NCI-H526 (cell line): ENCODE data around the gene ZNF468.
"Not testable (repeated sequence)": the region's sequence is repeated elsewhere in the genome, so short reads cannot be mapped to it uniquely, and the experiment has no call there.

Experiments
- DNase-seq, 2 experiments: peaks; one replicate each; lab custom pipeline; 2025; lab: John Stamatoyannopoulos, UW

The ZNF468 gene

DNA sequence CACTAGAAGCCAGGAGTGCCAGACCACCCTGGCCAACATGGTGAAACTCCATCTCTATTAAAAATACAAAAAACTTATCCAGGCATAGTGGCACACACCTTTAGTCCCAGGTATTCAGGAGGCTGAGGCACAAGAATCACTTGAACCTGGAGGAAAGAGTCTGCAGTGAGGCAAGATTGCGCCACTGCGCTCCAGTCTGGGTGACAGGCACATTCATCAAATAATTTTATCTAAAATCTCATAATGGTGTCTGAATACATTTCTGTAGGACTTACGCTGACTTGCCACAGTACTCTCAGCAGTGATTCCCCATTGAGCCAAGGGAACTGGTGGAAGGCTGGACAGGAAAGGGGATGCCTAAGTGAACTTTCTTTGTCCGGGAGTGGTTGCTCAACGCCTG, 31.7 kb downstream of the ZNF468 start:
- no peak for DNase-seq

DNA sequence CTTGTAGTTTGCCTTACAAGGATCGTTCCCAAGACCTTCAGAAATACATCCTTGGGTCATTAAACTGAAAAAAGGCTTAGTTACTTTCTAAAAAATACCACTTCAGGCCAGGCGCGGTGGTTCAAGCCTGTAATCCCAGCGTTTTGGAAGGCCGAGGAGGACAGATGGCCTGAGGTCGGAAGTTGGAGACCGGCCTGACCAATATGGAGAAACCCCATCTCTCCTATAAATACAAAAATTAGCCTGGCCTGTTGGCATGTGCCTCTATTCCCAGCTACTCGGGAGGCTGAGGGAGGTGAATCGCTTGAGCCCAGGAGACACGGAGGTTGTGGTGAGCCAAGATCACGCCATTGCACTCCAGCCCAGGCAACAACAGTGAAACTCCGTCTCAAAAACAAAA, 33.7 kb downstream of the ZNF468 start:
- no peak for DNase-seq

DNA sequence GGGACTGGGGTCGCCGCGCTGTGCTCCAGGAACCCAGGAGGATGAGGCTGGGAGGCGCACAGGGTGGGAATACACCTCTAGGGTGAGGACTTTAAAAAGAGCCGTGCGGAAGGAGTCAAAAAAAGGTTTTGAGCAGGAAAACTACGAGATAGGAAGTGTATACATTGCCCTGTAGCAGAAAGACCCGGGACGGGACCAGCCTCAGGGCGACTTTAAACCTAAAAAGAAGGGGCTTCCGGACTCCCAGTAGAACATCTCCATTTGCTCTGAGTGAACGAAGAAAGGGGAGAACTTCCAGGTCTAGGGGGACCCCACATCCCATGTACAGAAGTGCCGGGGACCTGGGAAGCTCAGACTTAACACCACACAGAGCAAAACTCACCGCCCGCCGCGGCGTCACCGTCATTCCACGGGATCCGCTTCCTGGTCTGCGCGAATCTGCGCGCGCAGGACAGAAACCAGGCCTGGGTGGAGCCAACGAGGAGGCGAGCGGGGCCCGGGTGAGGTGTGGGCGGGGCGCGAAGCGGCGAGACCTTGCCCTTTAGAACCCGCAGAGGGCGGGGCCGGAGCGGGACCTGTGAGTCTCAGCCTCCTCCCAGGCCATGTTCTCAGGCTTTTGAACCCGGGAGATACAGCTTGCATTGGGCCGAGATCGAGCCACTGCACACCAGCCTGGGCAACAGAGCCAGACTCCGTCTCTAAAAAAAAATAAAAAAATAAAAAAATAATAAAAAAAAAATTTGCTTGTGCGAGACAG, 36.0 kb downstream of the ZNF468 start, which contains the start of gene ZNF28:
Gene ZNF28, minus strand, starts transcription at position 430 of the 757 bp plus-strand sequence. CDS start 3,675 bp downstream, outside the sequence.
- DNase-seq, result peak; percentile 68 to 81

GRCh38 chr19:52820472-52821203, 36.8 kb downstream of the ZNF468 start:
- DNase-seq, result peak in 1 of 2 experiments; percentile 25

GRCh38 chr19:52809801-52810200, 47.6 kb downstream of the ZNF468 start:
- no peak for DNase-seq

- DNase-seq, result not testable (repeated sequence)
Measured at GRCh38 chr19:52799950-52800640, 57.3 kb downstream of the ZNF468 start.

DNA sequence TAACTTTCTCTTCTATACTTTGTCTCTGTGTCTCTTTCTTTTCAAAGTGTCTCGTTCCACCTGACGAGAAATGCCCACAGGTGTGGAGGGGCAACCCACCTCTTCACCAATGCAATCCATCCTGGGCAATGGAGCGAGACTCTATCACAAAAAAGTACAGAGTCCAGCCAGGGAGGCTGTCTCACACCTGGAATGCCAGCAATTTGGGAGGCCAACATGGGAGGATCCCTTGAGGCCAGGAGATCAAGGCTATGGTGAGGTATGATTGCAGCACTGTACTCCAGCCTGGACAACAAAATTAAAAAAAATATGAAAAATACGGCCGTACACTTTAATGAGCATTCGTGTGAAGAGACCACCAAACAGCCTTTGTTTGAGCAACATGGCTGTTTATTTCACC, 68.0 kb downstream of the ZNF468 start:
- DNase-seq, result no peak
